GM12878 (cell line): ENCODE data around the gene GPR78. TPM values are rescaled to one million over a fixed set of nuclear protein-coding genes. Genes with fewer than 3 reads are reported as not detected.

Experiments used
- ATAC-seq: fragments of 200-7000 bp; cut with Tn5 transposase; 3 replicates; pipeline ENCODE4 v1.9.1; 2020; ENCODE audit warnings: mild to moderate bottlenecking, moderate library complexity
- BruUV-seq: library from RNA; stranded (reverse); fragments of 400-500 nt; replicated peaks from 2 replicates; lab custom pipeline; 2021; lab: Mats Ljungman, UMichigan
- CTCF ChIA-PET: fragments of 300-600 bp; sonication (Branson Sonifier 250); formaldehyde crosslinking; extraction: SDS; loops from one replicate; lab custom pipeline; 2021; ENCODE audit warnings: inconsistent platforms; lab: Yijun Ruan, JAX
- POLR2A ChIA-PET: fragments of 350-600 bp; formaldehyde crosslinking; extraction: SDS; loops from one replicate; lab custom pipeline; 2021; ENCODE audit warnings: inconsistent platforms; lab: Charles Lee
- RAD21 ChIA-PET: fragments of 300-600 bp; sonication (Branson Sonifier 250); formaldehyde crosslinking; loops from one replicate; lab custom pipeline; 2023; ENCODE audit warnings: antibody characterized with exemption; ENCODE audit not compliant: unreplicated experiment; lab: Charles Lee
- SMC1A ChIA-PET: fragments of 300-600 bp; sonication (Branson Sonifier 250); formaldehyde crosslinking; loops from one replicate; lab custom pipeline; 2023; ENCODE audit not compliant: unreplicated experiment, uncharacterized antibody; lab: Charles Lee
- DNase-seq: peaks from one replicate; pipeline ENCODE4 v3.0.0-alpha.2; 2011; ENCODE audit warnings: low read depth, low spot score
- FAIRE-seq: peaks from 3 replicates; lab custom pipeline; 2011; peaks lifted over from hg19 to GRCh38; lab: Jason Lieb, UNC
- H2AFZ ChIP-seq: 2 replicates; pipeline ENCODE4 v1.6.0; 2011; ENCODE audit warnings: low read depth, low read length, control low read depth; ENCODE audit not compliant: control insufficient read depth
- H3K27ac ChIP-seq: 2 replicates; pipeline ENCODE4 v1.5.1; 2011; ENCODE audit warnings: control low read depth; ENCODE audit not compliant: control insufficient read depth, insufficient read depth
- H3K27me3 ChIP-seq, 2 experiments: replicated peaks in 1 of 2; 2 replicates each; pipeline versions ENCODE4 v1.6.0 to v1.6.1; 2011; ENCODE audit warnings: low read length in 1 of 2; ENCODE audit not compliant: control insufficient read depth in 2 of 2, insufficient read depth in 2 of 2
- H3K36me3 ChIP-seq, 2 experiments: 2 replicates each; pipeline ENCODE4 v1.5.1; 2011; ENCODE audit warnings: low read length in 1 of 2; ENCODE audit not compliant: control insufficient read depth in 2 of 2, insufficient read depth in 2 of 2
- H3K4me1 ChIP-seq: 2 replicates; pipeline ENCODE4 v1.6.1; 2011; ENCODE audit warnings: mild to moderate bottlenecking, low read length, moderate library complexity, mixed read lengths; ENCODE audit not compliant: control insufficient read depth, insufficient read depth
- H3K4me2 ChIP-seq: 2 replicates; pipeline ENCODE4 v1.6.0; 2011; ENCODE audit warnings: control low read depth; ENCODE audit not compliant: control insufficient read depth, insufficient read depth
- H3K4me3 ChIP-seq: fragments of 200-600 bp; sonication (generic); 2 replicates; pipeline ENCODE4 v1.5.1; 2016
- H3K79me2 ChIP-seq: 2 replicates; pipeline ENCODE4 v1.6.0; 2011; ENCODE audit warnings: low read length; ENCODE audit not compliant: control insufficient read depth, insufficient read depth
- H3K9ac ChIP-seq: 2 replicates; pipeline ENCODE4 v1.8.0; 2011; ENCODE audit warnings: low read length, control low read depth, mixed read lengths; ENCODE audit not compliant: control insufficient read depth, insufficient read depth
- H3K9me3 ChIP-seq: replicated peaks from 3 replicates; pipeline ENCODE4 v1.5.1; 2011; ENCODE audit warnings: mild to moderate bottlenecking, low read length; ENCODE audit not compliant: control insufficient read depth, insufficient read depth
- H4K20me1 ChIP-seq: 2 replicates; pipeline ENCODE4 v1.6.0; 2011; ENCODE audit not compliant: control insufficient read depth, insufficient read depth
- GATAD2B ChIP-seq: fragments of 450-650 bp; conservative IDR thresholded peaks from 2 replicates; pipeline ENCODE4 v1.6.1; 2017; ENCODE audit warnings: low read depth, mild to moderate bottlenecking, moderate library complexity
- NBN ChIP-seq: fragments of 450-650 bp; IDR thresholded peaks from 2 replicates; pipeline ENCODE4 v1.6.1; 2016
- POU2F2 ChIP-seq: IDR thresholded peaks from 3 replicates; pipeline ENCODE4 v1.6.1; 2011; ENCODE audit warnings: low read depth, mild to moderate bottlenecking, low read length, borderline replicate concordance
- RAD51 ChIP-seq: fragments of 450-650 bp; IDR thresholded peaks from 2 replicates; pipeline ENCODE4 v1.6.1; 2016; ENCODE audit warnings: moderate library complexity, mild to moderate bottlenecking, inconsistent platforms
- SMARCA5 ChIP-seq: fragments of 450-650 bp; IDR thresholded peaks from 2 replicates; pipeline ENCODE4 v1.6.1; 2017; ENCODE audit warnings: mild to moderate bottlenecking
- SUPT20H ChIP-seq: IDR thresholded peaks from 2 replicates; pipeline ENCODE4 v1.6.1; 2011; ENCODE audit warnings: low read depth, mild to moderate bottlenecking, low read length, moderate library complexity, borderline replicate concordance; ENCODE audit not compliant: control insufficient read depth
- TCF3 ChIP-seq: IDR thresholded peaks from 2 replicates; pipeline ENCODE4 v1.6.1; 2012; ENCODE audit warnings: low read depth, mild to moderate bottlenecking, low read length, borderline replicate concordance; ENCODE audit not compliant: insufficient read depth
- ZSCAN29 ChIP-seq: fragments of 450-650 bp; IDR thresholded peaks from 2 replicates; pipeline ENCODE4 v1.6.1; 2017; ENCODE audit warnings: mild to moderate bottlenecking, moderate library complexity
- WGBS: methylation state at CpG from one replicate; pipeline ENCODE4 v1.1.6; 2016; ENCODE audit warnings: low lambda C conversion rate; ENCODE audit not compliant: insufficient replicate concordance, insufficient coverage; ENCODE audit errors: missing lambda C conversion rate; 5-methylcytosine and 5-hydroxymethylcytosine counted together
- in situ Hi-C: fragments of 300-500 bp; cut with MboI; formaldehyde crosslinking; loops from 9 replicates; pipeline ENCODE4 v1.14.3; 2018; ENCODE audit warnings: mixed read lengths
- intact Hi-C: fragments of 100-400 bp; cut with micrococcal nuclease; formaldehyde crosslinking; loops from one replicate; pipeline ENCODE4 v1.14.2; 2022; ENCODE audit not compliant: unreplicated experiment
- polyA plus RNA-seq, 11 experiments: library from polyadenylated mRNA; depleted of rRNA in 4 of 11; unstranded in 6 of 11; stranded (reverse) in 5 of 11; fragments of >200 nt; fragmentation: Nextera tagmentation in 4 of 11; fragmentation: Illumina TruSeq in 1 of 11; extraction: Ambion mirVana in 4 of 11; extraction: Trizol in 1 of 11; gene quantifications; 1 replicate in 1 of 11; 2 replicates in 10 of 11; pipeline versions ENCODE4 v1.2.1 to v1.2.3, GENCODE V29; 2011 to 2016; ENCODE audit warnings: inconsistent platforms in 2 of 11, missing spikeins in 2 of 11, low read depth in 1 of 11
- total RNA-seq, 4 experiments: library from RNA; depleted of rRNA in 3 of 4; stranded (reverse); fragments of >200 nt in 3 of 4; fragmentation: Illumina TruSeq in 1 of 4; extraction: Trizol in 1 of 4; gene quantifications; 2 replicates each; pipeline versions ENCODE4 v1.2.1 to v1.2.3, GENCODE V29; 2013 to 2021
- TF ChIP-seq, protein P1 (sequence below): IDR thresholded peaks from 2 replicates; pipeline ENCODE4 v1.6.1; 2012; ENCODE audit warnings: low read depth, low read length, improper control_type of control experiment
- TF ChIP-seq, protein P2 (sequence below): fragments of 450-650 bp; formaldehyde crosslinking; IDR thresholded peaks from 2 replicates; pipeline ENCODE4 v1.4.0; 2020; ENCODE audit warnings: mild to moderate bottlenecking, moderate library complexity
- TF ChIP-seq, protein P3 (sequence below): fragments of 450-650 bp; IDR thresholded peaks from 2 replicates; pipeline ENCODE4 v1.6.1; 2017; ENCODE audit warnings: antibody characterized with exemption, mild to moderate bottlenecking, moderate library complexity

GPR78 gene
- total and polyA plus RNA-seq, 10 of the 15 experiments (the other 5 are each of a cell fraction or from before 2014, with no cell fraction given): 0.03 TPM; not detected in 9

DNA sequence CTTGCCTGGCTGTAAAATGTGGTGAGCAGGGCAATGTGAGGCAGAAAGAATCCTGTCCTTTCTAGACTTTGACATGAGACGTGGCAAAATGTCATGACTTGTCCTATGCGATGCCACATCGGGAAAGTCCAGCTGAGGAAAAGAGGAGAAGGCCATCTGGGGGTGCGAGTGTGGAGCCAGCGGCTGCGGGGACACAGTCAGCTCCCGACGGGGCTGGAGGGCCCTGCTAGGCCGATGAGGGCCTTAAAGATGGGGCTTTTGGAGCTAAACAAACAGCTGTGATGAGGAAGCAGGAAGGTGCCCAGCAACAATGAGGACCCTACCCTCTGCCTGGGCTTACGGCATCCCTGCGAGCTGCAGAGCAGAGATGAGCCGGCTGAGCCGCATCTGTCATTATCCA lies 20.1 kb downstream of the GPR78 start:
- TF ChIP-seq POU2F2: no peak
- TF ChIP-seq, protein P1, sequence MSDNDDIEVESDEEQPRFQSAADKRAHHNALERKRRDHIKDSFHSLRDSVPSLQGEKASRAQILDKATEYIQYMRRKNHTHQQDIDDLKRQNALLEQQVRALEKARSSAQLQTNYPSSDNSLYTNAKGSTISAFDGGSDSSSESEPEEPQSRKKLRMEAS: no peak
- TF ChIP-seq RAD51: no peak
- TF ChIP-seq NBN: no peak
- no peak for TF ChIP-seq TCF3
- TF ChIP-seq, protein P2, sequence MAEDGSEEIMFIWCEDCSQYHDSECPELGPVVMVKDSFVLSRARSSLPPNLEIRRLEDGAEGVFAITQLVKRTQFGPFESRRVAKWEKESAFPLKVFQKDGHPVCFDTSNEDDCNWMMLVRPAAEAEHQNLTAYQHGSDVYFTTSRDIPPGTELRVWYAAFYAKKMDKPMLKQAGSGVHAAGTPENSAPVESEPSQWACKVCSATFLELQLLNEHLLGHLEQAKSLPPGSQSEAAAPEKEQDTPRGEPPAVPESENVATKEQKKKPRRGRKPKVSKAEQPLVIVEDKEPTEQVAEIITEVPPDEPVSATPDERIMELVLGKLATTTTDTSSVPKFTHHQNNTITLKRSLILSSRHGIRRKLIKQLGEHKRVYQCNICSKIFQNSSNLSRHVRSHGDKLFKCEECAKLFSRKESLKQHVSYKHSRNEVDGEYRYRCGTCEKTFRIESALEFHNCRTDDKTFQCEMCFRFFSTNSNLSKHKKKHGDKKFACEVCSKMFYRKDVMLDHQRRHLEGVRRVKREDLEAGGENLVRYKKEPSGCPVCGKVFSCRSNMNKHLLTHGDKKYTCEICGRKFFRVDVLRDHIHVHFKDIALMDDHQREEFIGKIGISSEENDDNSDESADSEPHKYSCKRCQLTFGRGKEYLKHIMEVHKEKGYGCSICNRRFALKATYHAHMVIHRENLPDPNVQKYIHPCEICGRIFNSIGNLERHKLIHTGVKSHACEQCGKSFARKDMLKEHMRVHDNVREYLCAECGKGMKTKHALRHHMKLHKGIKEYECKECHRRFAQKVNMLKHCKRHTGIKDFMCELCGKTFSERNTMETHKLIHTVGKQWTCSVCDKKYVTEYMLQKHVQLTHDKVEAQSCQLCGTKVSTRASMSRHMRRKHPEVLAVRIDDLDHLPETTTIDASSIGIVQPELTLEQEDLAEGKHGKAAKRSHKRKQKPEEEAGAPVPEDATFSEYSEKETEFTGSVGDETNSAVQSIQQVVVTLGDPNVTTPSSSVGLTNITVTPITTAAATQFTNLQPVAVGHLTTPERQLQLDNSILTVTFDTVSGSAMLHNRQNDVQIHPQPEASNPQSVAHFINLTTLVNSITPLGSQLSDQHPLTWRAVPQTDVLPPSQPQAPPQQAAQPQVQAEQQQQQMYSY: no peak
- TF ChIP-seq ZSCAN29: no peak
- TF ChIP-seq, protein P3, sequence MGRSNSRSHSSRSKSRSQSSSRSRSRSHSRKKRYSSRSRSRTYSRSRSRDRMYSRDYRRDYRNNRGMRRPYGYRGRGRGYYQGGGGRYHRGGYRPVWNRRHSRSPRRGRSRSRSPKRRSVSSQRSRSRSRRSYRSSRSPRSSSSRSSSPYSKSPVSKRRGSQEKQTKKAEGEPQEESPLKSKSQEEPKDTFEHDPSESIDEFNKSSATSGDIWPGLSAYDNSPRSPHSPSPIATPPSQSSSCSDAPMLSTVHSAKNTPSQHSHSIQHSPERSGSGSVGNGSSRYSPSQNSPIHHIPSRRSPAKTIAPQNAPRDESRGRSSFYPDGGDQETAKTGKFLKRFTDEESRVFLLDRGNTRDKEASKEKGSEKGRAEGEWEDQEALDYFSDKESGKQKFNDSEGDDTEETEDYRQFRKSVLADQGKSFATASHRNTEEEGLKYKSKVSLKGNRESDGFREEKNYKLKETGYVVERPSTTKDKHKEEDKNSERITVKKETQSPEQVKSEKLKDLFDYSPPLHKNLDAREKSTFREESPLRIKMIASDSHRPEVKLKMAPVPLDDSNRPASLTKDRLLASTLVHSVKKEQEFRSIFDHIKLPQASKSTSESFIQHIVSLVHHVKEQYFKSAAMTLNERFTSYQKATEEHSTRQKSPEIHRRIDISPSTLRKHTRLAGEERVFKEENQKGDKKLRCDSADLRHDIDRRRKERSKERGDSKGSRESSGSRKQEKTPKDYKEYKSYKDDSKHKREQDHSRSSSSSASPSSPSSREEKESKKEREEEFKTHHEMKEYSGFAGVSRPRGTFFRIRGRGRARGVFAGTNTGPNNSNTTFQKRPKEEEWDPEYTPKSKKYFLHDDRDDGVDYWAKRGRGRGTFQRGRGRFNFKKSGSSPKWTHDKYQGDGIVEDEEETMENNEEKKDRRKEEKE: no peak
- TF ChIP-seq GATAD2B: no peak
- no peak for TF ChIP-seq SMARCA5
- TF ChIP-seq SUPT20H: no peak
- TF ChIP-seq, all 136 proteins: peak for 0
- no TSS peak for BruUV-seq
- H3K27ac ChIP-seq: no peak overlapping the region
- CTCF ChIA-PET: no interaction called here
- H3K36me3 ChIP-seq: no peaks in the 10 kb centered on the region
- H3K79me2 ChIP-seq: no peaks in the 10 kb centered on the region
- ATAC-seq (no peak), DNase-seq (no peak), FAIRE-seq (no peak)
- no peak overlapping the region for H2AFZ ChIP-seq
- no peaks in the 10 kb centered on the region for H3K9me3 ChIP-seq
- no peaks in the 10 kb centered on the region for H3K4me1 ChIP-seq
- POLR2A ChIA-PET: no interaction called here
- intact Hi-C loops (no loop called here), in situ Hi-C loops (no loop called here)
- H3K9ac ChIP-seq: no peak overlapping the region
- H3K4me2 ChIP-seq: no peak overlapping the region
- RAD21 ChIA-PET: no interaction called here
- H4K20me1 ChIP-seq: no peaks in the 10 kb centered on the region
- WGBS: 56% methylated on average over 13 of the region's 13 CpGs
- no peaks in the 10 kb centered on the region; a peak in 1 of 4 replicates for H3K27me3 ChIP-seq
- SMC1A ChIA-PET: no interaction called here
- H3K4me3 ChIP-seq: no peak overlapping the region
